ENCODE measurements around the gene PLET1. TPM values are rescaled to one million over a fixed set of nuclear protein-coding genes. Genes with fewer than 3 reads are reported as not detected.

PLET1 gene
- total and polyA plus RNA-seq, 2 of the 8 experiments (the other 6 are each of a cell fraction or from before 2014, with no cell fraction given), result not detected

- no peak for TF ChIP-seq CTCF (IDR thresholded peaks at IDR 0.05; ENCODE audit: control extremely low read depth in 1 of 3, insufficient read depth in 1 of 3, low read depth in 1 of 3, low read length in 3 of 3)
- no peak for TF ChIP-seq EZH2 (IDR thresholded peaks at IDR 0.05; ENCODE audit: low read depth, low read length, severe bottlenecking)
- no peak for TF ChIP-seq TAF7 (optimal IDR thresholded peaks at IDR 0.05; ENCODE audit: borderline replicate concordance, low read depth, low read length)
- TF ChIP-seq RAD21 (IDR thresholded peaks at IDR 0.05 in 1 of 2, conservative IDR thresholded peaks at IDR 0.05 in 1 of 2; ENCODE audit: low read depth in 2 of 2, low read length in 2 of 2), result no peak
- TF ChIP-seq SP2 (IDR thresholded peaks at IDR 0.05; ENCODE audit: low read length), result no peak
- no peak for TF ChIP-seq FOSL1 (IDR thresholded peaks at IDR 0.05; ENCODE audit: insufficient read depth, low read depth, low read length)
Measured at GRCh38 chr11:112227471-112227870, 33.2 kb downstream of the PLET1 start (continued).
